SK-N-SH (cell line): Measurements from ENCODE around the gene SDC3.

Experiments used
- TF ChIP-seq, protein P1 (sequence below): fragments of 200-600 bp; sonication (generic); IDR thresholded peaks from 2 replicates; pipeline ENCODE4 v1.6.1; 2017; ENCODE audit warnings: antibody characterized with exemption, mild to moderate bottlenecking, moderate library complexity
- TF ChIP-seq, protein P2 (sequence below): IDR thresholded peaks from 2 replicates; pipeline ENCODE4 v1.4.0; 2012; ENCODE audit warnings: low read depth

- TF ChIP-seq, protein P1, sequence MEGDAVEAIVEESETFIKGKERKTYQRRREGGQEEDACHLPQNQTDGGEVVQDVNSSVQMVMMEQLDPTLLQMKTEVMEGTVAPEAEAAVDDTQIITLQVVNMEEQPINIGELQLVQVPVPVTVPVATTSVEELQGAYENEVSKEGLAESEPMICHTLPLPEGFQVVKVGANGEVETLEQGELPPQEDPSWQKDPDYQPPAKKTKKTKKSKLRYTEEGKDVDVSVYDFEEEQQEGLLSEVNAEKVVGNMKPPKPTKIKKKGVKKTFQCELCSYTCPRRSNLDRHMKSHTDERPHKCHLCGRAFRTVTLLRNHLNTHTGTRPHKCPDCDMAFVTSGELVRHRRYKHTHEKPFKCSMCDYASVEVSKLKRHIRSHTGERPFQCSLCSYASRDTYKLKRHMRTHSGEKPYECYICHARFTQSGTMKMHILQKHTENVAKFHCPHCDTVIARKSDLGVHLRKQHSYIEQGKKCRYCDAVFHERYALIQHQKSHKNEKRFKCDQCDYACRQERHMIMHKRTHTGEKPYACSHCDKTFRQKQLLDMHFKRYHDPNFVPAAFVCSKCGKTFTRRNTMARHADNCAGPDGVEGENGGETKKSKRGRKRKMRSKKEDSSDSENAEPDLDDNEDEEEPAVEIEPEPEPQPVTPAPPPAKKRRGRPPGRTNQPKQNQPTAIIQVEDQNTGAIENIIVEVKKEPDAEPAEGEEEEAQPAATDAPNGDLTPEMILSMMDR, result no peak
- TF ChIP-seq, protein P2, sequence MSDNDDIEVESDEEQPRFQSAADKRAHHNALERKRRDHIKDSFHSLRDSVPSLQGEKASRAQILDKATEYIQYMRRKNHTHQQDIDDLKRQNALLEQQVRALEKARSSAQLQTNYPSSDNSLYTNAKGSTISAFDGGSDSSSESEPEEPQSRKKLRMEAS, result no peak
Observed at GRCh38 chr1:30864681-30865080, 43.9 kb downstream of the SDC3 start.
